Activated T-helper 2 cell treated with anti-CD3 and anti-CD28 coated beads, Interferon-gamma antibody, Interleukin-2, Interleukin-4, amounts not matched to agents 10 μg/mL and 5 μg/mL and 100 μg/mL, durations not matched to agents 14 hours and 24 hours and 36 hours (primary cell): ENCODE measurements around the gene GNAI3. TPM values are rescaled to one million over a fixed set of nuclear protein-coding genes. Genes with fewer than 3 reads are reported as not detected.

Source experiments
- DNase-seq: peaks from one replicate; pipeline ENCODE4 v3.0.0; 2021; ENCODE audit warnings: low spot score
- H3K27ac Mint-ChIP-seq: one replicate; pipeline ENCODE4 v1.8.0; 2021; ENCODE audit warnings: mixed read lengths
- H3K27me3 Mint-ChIP-seq: one replicate; pipeline ENCODE4 v1.8.0; 2021; ENCODE audit warnings: low read depth, mixed read lengths
- H3K36me3 Mint-ChIP-seq: one replicate; pipeline ENCODE4 v1.8.0; 2021; ENCODE audit warnings: low read depth, mixed read lengths
- H3K4me1 Mint-ChIP-seq: one replicate; pipeline ENCODE4 v1.8.0; 2021; ENCODE audit warnings: low read depth, mixed read lengths
- H3K4me3 Mint-ChIP-seq: one replicate; pipeline ENCODE4 v1.8.0; 2021; ENCODE audit warnings: low read depth, mild to moderate bottlenecking, moderate library complexity, mixed read lengths
- H3K9me3 Mint-ChIP-seq: one replicate; pipeline ENCODE4 v1.8.0; 2021; ENCODE audit warnings: mixed read lengths
- intact Hi-C: fragments of 100-400 bp; cut with micrococcal nuclease; formaldehyde crosslinking; loops from one replicate; pipeline ENCODE4 v1.15.1; 2023
- total RNA-seq: library from RNA; stranded (reverse); gene quantifications from 2 replicates; pipeline ENCODE4 v1.2.3, GENCODE V29; 2022

Gene GNAI3
- 8.9 and 9.4 TPM in 2 replicates for total RNA-seq

DNA sequence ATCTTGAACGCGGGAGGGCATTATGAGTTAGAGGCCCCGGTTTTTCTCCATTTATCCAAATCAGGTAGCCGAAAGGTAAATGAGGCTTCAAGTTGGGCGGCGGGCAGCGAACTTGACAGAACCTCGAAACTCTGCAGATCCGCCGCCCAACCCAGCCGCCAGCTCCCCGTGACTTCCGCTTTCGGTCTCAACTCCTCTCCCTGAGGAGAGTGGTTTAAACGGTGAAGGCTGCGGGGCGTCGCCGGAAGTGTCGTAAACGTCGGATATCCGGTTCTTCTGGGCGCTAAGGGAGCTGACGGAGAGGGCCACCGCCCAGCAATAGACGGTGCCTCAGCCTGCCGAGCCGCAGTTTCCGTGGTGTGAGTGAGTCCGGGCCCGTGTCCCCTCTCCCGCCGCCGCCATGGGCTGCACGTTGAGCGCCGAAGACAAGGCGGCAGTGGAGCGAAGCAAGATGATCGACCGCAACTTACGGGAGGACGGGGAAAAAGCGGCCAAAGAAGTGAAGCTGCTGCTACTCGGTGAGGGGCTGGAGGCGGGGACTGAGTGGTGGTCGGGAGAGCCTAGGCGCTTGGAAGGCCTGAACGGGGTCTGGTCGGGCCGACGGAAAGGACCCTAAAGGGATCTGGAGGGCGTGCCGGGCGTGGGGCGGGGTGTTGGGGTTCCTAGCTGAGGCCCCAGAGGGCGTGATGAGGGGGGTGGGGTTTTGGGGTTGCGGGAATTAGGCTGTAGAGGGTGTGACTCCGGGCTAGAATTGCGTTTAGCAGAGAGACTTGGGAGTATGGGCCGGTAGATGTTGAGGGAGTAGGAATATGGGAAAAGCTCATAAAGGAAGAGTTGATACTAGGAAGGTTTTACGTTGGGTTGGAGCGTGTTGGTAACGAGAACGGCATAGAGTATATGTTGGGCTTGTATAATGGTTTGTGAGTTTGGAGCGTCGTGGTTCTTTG lies at the start of gene GNAI3:
GNAI3 (plus strand) TSS at position 295 of the 947 bp plus-strand sequence; CDS start at position 401, 106 bp downstream.
- Mint-ChIP-seq H3K4me3 (peak within 1 kb of the TSS; percentile 99), H3K27ac (peak within 1 kb of the TSS; percentile 95), H3K27me3 (no peaks in the 10 kb centered on the region), H3K4me1 (peaks cover 42% of the 10 kb centered on the region), H3K36me3 (peaks cover 15% of the 10 kb centered on the region), H3K9me3 (no peaks in the 10 kb centered on the region)
- peak; percentile 96 for DNase-seq
- intact Hi-C loops, result loop anchor here (1.0 to 10.0 kb wide), 6 partner anchors 72 to 436 kb away; partner anchors contain the start of genes AHCYL1, GSTM1 and PSMA5

DNA sequence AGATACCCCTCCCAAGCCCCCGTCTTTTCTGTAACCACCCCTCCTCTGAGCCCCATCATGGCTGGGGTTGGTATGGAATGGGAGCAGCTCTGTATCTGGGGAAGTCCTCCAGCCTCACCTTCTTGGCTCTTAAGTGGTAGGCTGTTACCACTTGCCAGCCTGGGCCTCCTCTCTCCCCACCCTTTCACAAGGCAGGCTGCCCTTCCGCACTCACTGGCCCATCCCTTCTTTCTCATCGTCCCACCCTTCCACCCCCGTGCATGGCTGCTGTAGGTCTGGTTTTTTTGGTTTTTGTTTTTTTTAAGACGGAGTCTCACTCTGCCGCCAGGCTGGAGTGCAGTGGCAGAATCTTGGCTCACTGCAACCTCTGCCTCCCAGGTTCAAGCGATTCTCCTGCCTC lies 49.3 kb upstream of the GNAI3 start:
- H3K27ac Mint-ChIP-seq, result no peak overlapping the region
- intact Hi-C loops, result no loop called here
- no peak overlapping the region for H3K4me3 Mint-ChIP-seq
- H3K36me3 Mint-ChIP-seq, result peaks cover 54% of the 10 kb centered on the region
- H3K4me1 Mint-ChIP-seq, result peaks cover 57% of the 10 kb centered on the region
- H3K27me3 Mint-ChIP-seq, result no peaks in the 10 kb centered on the region
- no peak for DNase-seq
- H3K9me3 Mint-ChIP-seq, result no peaks in the 10 kb centered on the region

DNA sequence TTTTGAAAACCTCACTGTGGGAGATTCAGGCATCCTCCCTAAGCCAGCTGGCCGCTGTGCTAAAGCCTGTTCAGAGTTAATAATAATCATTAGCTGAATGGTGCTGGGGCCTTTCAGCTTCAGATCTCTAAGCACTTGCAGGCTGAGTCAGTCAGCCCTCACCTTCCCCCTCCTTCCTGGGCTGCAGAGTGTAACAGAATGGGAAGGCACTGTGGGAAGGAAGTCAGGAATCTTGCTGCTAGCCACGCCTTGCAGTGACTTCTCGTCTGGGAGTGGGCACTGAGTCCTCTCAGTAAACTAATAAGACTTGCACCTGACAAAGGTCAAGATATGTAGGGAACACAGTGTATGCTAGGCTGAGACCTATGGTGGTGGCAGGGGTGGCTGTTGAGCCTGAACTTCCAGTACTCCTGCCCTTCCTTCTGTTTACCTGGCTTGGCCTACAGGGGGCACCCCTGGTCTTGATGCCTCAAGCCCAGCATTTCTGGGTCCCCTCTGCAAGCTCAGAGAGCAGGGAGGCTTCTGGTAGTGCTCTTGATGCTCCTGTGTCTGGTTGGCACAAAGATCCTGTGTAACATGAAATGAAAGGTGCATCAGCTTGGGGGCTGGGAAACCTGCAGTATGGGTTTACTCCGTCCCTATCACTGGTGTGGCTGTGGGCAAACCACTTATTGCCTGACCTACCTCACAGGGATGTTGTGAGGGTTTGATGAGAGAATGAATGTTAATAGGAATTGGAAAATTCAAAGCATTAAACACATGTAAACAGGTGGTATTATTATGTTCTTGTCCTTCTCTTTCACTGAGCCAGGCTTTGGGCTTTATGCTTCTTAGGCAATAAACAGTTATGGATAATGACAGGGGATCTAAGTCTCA lies 48.5 kb upstream of the GNAI3 start:
- Mint-ChIP-seq H3K4me3 (no peak overlapping the region), H3K27ac (no peak overlapping the region), H3K36me3 (peaks cover 54% of the 10 kb centered on the region), H3K9me3 (no peaks in the 10 kb centered on the region), H3K4me1 (peaks cover 56% of the 10 kb centered on the region), H3K27me3 (no peaks in the 10 kb centered on the region)
- intact Hi-C loops, result no loop called here
- peak; percentile 38 for DNase-seq

DNA sequence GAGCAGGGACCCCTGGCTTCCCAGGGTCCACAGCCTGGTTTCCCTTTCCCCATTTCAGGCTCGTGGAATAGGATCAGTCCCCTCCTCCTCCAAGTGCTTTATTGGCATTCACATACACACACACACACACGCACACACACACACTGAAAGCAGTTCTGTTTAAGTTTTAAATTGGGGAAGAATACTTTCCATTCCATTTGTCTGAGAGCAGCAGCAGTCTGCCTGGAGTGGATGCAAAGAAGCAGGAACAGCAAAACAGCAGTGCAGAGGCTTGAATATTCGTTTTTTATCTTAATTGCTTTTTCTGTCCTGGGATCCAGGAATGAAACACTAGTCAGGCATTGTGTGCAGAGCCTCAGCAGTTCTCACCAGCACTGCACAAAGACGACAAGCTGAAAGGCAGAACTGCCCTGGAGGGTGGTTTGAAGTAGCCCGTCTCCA lies 47.5 kb upstream of the GNAI3 start:
- Mint-ChIP-seq H3K4me3 (no peak overlapping the region), H3K36me3 (peaks cover 49% of the 10 kb centered on the region), H3K9me3 (no peaks in the 10 kb centered on the region), H3K27me3 (no peaks in the 10 kb centered on the region), H3K27ac (no peak overlapping the region), H3K4me1 (peaks cover 50% of the 10 kb centered on the region)
- no peak for DNase-seq
- intact Hi-C loops, result no loop called here

DNA sequence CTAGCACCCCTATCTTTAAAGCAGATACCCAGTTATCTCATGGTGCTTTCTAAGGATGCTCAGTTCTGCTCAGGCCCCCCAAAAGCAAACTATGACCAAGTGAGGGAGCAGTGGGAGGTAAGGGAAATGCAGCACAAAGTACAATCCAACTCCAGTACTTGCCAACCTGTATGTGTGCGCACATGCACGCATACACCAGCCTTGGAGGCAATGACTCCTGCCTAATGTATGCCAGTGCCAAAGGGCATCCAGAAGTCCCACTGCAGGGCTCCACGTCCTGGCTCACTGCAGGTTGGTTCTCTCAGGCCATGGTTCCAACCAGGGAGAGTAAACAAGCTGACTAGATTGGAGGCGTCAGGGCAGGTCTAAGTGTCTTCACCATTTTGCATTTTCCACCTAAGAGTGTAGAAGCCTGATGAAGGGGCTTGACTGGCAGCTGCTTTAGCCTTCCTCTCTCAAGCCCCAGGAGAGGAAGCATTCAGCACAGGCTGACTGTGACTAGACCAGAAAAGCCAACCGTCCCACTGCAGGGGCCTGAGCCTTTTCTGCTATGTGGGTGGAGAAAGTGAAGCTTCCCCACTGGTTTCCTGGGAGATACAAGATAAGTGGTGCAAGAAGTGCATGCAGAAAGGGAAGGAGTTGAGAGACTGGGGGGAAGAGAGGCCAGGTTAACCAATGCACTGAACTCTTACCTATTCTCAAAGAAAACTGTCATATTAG lies 46.6 kb upstream of the GNAI3 start:
- intact Hi-C loops, result no loop called here
- Mint-ChIP-seq H3K4me3 (peak overlapping the region; percentile 32), H3K27ac (peak overlapping the region; percentile 38), H3K9me3 (no peaks in the 10 kb centered on the region), H3K4me1 (peaks cover 45% of the 10 kb centered on the region), H3K27me3 (no peaks in the 10 kb centered on the region), H3K36me3 (peaks cover 41% of the 10 kb centered on the region)
- no peak for DNase-seq

DNA sequence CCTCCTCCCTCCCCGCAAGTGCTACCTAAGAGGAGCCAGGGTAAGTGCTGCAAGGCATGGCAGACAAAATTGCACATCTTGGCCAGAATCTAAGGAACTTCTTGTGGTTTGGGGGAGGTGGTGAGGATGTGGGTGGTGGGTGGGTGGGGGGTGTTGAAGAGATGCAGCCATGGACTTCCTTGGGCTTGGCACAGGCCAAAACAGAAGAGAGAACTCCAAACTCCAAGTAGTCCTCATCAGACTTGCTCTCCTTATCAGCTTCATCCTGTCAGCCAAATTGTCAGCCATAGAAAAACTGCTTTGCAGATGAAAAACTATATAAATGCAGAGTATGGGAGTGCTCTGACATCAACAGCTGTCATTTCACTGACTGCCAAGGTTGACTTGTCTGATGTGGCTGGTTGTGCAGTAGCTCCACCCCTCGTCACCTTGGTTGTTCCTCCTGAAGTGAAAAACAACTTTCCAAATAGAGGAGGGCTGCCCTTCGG lies 46.0 kb upstream of the GNAI3 start:
- DNase-seq, result peak; percentile 40
- H3K4me3 Mint-ChIP-seq, result no peak overlapping the region
- no peaks in the 10 kb centered on the region for H3K9me3 Mint-ChIP-seq
- peaks cover 45% of the 10 kb centered on the region for H3K4me1 Mint-ChIP-seq
- H3K27me3 Mint-ChIP-seq, result peaks cover 5% of the 10 kb centered on the region
- H3K36me3 Mint-ChIP-seq, result peaks cover 37% of the 10 kb centered on the region
- no peak overlapping the region for H3K27ac Mint-ChIP-seq
- intact Hi-C loops, result no loop called here

DNA sequence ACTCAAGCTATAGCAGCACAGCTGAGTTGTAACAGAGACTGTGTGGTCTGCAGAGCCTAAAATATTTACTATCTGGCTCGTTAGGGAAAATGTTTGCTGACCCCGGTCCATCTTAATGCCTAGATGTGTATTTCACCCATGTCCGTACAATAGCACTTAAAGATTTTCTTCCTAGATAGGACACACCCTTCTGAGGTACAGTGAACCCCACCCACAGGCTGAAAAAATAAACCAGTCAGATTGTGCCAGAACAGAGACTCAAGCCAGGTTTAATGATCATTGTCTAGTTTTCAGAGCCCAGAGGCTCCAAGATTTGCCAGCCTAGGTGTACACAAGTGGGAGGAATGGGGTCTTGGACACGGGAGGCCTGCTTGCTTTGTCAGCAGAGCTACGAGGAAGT lies 44.5 kb upstream of the GNAI3 start:
- intact Hi-C loops, result no loop called here
- peaks cover 16% of the 10 kb centered on the region for H3K27me3 Mint-ChIP-seq
- H3K9me3 Mint-ChIP-seq, result no peaks in the 10 kb centered on the region
- no peak overlapping the region for H3K27ac Mint-ChIP-seq
- H3K36me3 Mint-ChIP-seq, result peaks cover 26% of the 10 kb centered on the region
- H3K4me1 Mint-ChIP-seq, result peaks cover 47% of the 10 kb centered on the region
- H3K4me3 Mint-ChIP-seq, result no peak overlapping the region
- DNase-seq, result no peak

DNA sequence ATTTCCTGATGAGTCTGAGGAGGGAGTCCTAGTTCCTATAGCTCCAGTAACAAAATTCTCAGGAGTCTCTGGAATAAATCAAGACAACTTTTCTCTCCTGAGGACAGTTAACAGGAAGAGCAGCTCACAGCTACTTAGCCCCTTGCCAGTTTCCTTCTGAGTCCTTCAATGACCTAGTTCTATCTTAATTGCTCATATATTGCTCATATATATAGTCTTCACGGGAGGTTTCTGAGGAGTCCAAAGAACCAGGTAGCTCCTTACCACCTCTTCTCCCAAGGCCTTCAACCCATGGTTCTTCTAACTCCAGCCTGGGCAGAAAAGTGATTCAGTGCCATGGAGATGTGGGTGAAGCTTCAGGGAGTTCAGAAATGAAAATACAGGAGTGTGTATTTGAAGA lies 43.4 kb upstream of the GNAI3 start:
- peaks cover 21% of the 10 kb centered on the region for H3K27me3 Mint-ChIP-seq
- peaks cover 45% of the 10 kb centered on the region for H3K4me1 Mint-ChIP-seq
- H3K4me3 Mint-ChIP-seq, result no peak overlapping the region
- no peaks in the 10 kb centered on the region for H3K9me3 Mint-ChIP-seq
- DNase-seq, result no peak
- peaks cover 16% of the 10 kb centered on the region for H3K36me3 Mint-ChIP-seq
- intact Hi-C loops, result no loop called here
- H3K27ac Mint-ChIP-seq, result no peak overlapping the region

DNA sequence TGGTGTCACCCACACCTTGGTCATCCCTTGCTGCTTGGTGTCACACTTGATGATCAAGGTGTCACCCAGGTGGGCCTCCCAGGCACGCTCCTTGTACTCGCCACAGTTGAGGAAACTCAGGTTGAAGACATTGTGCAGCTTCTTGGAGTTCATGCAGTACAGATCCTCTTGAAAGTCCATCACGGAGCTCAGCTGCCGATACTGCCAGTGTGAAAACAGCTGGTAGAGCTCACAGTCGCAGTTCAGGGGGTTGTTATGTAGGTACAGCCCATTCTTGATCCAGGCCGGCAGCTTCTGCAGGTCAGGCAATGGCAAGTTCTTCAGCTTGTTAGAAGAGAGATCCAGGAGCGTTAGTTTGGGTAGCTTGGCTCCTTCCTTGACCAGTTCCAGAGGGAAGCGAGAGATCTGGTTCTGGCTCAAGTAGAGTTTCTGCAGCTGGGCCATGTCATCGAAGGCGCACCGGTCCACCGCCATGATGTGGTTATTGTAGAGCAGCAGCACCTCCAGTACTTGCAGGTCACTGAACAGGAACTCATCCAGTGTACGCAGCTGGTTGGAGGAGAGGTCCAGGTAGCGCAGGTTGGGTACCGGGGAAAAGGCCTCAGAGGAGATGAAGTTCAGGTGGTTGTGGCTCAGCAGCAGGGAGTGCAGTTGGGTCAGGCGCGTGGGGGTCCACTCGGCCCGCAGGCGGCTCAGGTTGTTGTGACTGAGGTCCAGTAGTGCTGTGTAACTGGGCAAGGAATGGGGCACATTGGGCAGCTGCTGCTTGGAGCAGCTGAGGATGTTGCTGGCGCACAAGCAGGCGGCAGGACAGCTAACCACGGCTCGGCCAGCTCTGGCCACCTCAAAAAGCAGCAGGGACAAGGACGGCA lies 40.2 kb upstream of the GNAI3 start:
- intact Hi-C loops, result no loop called here
- H3K9me3 Mint-ChIP-seq, result no peaks in the 10 kb centered on the region
- no peak overlapping the region for H3K27ac Mint-ChIP-seq
- H3K36me3 Mint-ChIP-seq, result no peaks in the 10 kb centered on the region
- H3K27me3 Mint-ChIP-seq, result peaks cover 43% of the 10 kb centered on the region
- DNase-seq, result no peak
- peak overlapping the region; percentile 76 for H3K4me3 Mint-ChIP-seq
- peaks cover 16% of the 10 kb centered on the region for H3K4me1 Mint-ChIP-seq

DNA sequence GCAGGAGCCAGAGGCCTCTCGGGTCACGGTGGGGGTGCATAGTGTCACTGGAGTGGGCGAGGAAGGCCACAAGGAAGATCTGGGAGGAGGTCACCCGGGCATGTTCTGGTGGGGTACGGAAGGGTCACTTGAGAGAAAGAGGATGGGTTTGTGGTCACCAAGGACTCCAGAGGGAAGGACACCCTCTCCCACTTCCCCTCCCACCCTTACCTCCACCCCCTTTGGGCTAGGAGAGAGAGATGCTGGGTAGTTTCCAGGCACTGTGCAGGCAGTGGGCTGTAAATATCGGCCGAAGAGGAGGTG lies 39.6 kb upstream of the GNAI3 start:
- no peaks in the 10 kb centered on the region for H3K36me3 Mint-ChIP-seq
- H3K9me3 Mint-ChIP-seq, result no peaks in the 10 kb centered on the region
- peak overlapping the region; percentile 76 for H3K4me3 Mint-ChIP-seq
- intact Hi-C loops, result no loop called here
- peaks cover 16% of the 10 kb centered on the region for H3K4me1 Mint-ChIP-seq
- no peak for DNase-seq
- peaks cover 45% of the 10 kb centered on the region for H3K27me3 Mint-ChIP-seq
- H3K27ac Mint-ChIP-seq, result no peak overlapping the region

DNA sequence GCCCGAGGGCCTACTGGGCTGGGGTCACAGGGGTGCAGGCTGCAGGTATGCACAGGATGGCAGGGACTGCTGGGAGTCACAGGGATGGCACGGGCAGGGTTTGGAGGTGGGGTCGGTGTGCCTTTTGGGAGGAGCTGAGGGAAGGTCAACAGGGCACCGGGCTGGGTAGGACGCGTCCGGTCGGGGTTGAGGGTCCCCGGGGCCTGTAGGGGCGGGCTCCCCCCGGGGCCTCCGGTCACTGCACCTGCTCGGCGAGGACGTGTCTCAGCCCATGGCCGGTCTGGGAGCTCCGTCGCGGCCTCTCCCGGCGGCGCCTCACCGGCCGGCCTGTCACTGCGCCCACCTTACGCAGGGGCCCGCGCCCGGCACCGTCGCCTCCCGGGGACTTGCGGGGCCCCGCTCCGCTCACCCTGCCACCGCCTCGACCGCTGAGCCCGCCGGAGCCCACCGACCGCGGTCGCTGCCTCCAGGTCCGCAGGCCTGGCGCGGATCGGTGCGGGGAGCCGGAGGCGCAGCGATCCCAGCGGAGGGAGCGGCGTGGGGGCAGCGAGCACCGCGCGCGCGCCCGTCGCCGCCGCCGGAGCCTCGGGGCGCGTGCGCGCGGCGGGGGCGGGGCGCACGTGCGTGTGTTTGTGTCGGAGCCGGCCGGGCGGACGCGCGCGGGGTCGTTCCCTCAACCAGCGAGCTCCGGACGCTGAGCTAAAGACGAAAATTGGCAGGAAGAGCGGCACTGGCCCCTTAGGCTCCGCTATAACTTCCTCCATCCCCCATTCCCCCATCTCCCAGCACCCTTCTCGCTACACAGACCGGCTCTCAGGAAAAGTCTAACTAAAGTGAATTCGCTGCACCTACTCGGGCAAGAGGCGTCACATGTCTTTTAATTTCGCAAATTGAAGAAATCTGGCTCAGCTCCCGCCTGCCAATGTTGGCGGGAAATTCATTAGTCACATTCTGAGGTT lies 39.0 kb upstream of the GNAI3 start, which contains the start of gene AMIGO1:
AMIGO1 (minus strand) TSS at position 552 of the 959 bp plus-strand sequence. CDS start 815 bp downstream, outside the sequence.
- H3K9me3 Mint-ChIP-seq, result no peaks in the 10 kb centered on the region
- peak within 1 kb of the TSS; percentile 81 for H3K4me3 Mint-ChIP-seq
- DNase-seq, result peak; percentile 41
- H3K27me3 Mint-ChIP-seq, result peaks cover 45% of the 10 kb centered on the region
- intact Hi-C loops, result no loop called here
- H3K4me1 Mint-ChIP-seq, result peaks cover 13% of the 10 kb centered on the region
- no peaks in the 10 kb centered on the region for H3K36me3 Mint-ChIP-seq
- no peak within 1 kb of the TSS for H3K27ac Mint-ChIP-seq
